Ovary (tissue), 3 donors: Measurements from ENCODE around the gene ZNF197.

Experiments
- POLR2A ChIP-seq: fragments of 450-650 bp; IDR thresholded peaks from one replicate; pipeline ENCODE4 v1.6.1; 2017; ENCODE audit warnings: antibody characterized with exemption, mild to moderate bottlenecking, moderate library complexity
- TF ChIP-seq, protein P1 (sequence below), 3 donors: fragments of 450-650 bp in 2 of 3; fragments of 200-600 bp in 1 of 3; IDR thresholded peaks; one replicate each; pipeline versions ENCODE4 v1.5.1 to v1.8.0; 2016 to 2022; ENCODE audit warnings: antibody characterized with exemption in 3 of 3, mild to moderate bottlenecking in 1 of 3
- donor health status: DM: no; HTN: no; CAD: no.

DNA sequence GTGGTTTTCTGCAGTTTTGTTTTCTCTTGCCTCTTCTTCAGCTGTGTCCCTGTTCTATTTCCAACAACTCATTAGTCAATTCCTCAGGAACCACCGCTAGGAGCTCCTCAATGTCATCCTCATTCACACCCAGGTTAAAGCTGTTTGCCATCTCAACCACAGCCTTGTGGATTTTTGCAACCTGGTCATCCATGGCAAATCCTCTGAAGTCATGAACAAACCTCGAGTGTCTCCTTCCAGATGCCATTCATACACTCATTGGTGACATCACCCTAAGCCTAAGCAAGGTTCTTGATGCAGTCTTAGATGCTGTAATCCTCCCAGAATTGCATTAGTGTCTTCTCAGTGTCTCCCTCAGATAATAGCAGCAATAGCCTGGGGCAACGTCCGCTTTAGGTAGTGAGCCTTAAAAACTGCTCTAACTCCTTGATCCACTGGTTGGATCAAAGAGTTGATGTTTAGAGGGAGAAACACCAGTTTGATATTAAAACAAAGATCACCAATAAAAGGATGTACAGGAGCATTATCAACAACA, 56.2 kb downstream of the ZNF197 start:
- TF ChIP-seq, protein P1, sequence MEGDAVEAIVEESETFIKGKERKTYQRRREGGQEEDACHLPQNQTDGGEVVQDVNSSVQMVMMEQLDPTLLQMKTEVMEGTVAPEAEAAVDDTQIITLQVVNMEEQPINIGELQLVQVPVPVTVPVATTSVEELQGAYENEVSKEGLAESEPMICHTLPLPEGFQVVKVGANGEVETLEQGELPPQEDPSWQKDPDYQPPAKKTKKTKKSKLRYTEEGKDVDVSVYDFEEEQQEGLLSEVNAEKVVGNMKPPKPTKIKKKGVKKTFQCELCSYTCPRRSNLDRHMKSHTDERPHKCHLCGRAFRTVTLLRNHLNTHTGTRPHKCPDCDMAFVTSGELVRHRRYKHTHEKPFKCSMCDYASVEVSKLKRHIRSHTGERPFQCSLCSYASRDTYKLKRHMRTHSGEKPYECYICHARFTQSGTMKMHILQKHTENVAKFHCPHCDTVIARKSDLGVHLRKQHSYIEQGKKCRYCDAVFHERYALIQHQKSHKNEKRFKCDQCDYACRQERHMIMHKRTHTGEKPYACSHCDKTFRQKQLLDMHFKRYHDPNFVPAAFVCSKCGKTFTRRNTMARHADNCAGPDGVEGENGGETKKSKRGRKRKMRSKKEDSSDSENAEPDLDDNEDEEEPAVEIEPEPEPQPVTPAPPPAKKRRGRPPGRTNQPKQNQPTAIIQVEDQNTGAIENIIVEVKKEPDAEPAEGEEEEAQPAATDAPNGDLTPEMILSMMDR (IDR thresholded peaks at IDR 0.05): no peak
- no peak for TF ChIP-seq POLR2A
